CD4-positive, alpha-beta T cell treated with Interleukin-6 for 4 hours (primary cell): ENCODE data around the gene FOLR3.
"Not testable (repeated sequence)": the region's sequence is repeated elsewhere in the genome, so short reads cannot be mapped to it uniquely, and the experiment has no call there.

Experiments used
- DNase-seq: peaks from one replicate; pipeline ENCODE4 v3.0.0-alpha.2; 2020; ENCODE audit warnings: mixed read lengths

Gene FOLR3

DNA sequence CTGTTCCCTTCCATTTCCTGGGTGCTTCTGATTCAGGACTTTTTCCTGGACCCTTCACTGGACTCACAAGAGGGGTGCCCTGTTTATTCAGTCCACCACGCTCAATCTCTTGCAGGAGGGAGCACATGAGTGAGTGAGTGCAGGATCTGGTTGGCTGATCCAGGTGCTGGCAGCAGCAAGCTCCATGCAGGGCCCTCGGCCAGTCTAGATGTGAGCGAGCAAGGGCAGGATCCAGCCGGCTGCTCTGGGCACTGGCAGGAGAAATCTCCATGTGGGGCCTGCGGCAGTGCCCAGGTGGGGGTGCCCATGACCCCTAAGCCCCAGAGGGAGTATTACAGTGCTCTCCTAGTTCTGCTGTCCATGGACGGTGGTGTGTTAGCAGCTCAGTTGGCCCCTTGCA lies 11.5 kb upstream of the FOLR3 start:
- DNase-seq: no peak

GRCh38 chr11:72125956-72126355 lies 9.6 kb upstream of the FOLR3 start:
- no peak for DNase-seq

DNA sequence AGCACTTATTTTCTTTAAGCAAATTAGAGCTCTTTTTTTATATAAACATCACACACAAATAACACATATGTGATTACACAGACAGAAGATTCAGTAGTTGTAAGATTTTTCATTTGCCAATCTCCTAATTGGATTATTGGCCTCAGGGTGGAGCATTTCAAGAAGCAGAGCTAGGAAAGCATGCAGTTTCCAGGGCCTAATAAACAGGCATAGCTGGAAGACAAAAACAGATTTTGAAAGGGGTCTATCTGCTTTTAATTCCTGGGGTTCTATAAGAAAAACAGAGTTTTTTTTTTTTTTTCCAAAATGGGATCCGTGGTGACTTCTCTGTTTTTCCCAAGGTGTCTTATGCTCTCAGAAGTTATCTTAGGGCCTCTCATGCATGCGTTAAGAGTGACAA lies 7.6 kb upstream of the FOLR3 start:
- no peak for DNase-seq

- DNase-seq: no peak
These were observed 6.1 kb upstream of the FOLR3 start for GRCh38 chr11:72129381-72129780.

DNA sequence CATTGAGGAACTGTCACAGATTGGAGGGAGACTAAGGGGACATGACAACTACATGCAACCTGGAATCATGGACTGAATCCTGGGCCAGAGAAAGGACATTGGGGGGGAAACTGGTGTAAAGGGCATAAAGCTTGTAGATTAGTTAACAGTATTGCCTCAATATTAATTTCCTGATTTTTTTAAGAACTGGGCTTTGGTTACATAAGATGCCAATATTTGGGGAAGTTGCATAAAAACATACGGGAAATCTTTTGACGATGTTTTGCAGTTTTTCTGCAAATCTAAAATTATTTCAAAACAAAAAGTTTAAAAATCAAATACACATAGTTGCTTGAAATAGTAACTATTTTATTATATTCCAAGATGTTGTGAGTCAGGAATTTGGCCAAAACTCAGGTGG lies 2.9 kb upstream of the FOLR3 start:
- no peak for DNase-seq

DNA sequence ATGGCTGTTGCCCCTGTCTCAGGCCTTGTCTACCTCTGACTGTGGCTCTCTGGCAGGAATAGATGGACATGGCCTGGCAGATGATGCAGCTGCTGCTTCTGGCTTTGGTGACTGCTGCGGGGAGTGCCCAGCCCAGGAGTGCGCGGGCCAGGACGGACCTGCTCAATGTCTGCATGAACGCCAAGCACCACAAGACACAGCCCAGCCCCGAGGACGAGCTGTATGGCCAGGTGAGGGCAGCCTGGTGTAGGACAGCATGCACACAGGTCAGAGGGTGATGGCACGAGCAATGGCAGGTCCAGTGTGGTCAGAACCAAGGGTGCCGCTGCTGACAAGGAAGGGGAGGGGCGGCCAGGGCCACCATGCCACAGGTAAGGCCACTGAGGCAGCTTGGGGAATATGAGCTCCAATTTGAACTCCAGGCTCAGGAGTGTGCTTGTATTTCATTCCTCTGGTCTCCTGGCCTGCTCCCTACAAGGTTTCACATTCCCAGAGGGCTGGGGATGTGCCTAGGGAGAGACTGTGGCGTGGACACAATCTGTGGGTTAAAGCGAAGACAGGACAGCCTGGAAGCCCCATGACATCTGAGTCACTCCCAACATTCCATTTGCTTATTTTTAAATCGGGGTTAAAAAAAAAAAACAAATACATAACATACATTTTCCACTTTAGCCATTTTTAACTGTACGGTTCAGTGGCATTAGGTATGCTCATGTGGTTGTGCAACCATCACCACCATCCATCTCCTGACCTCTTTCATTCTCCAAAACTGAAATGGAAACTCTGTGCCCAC lies 562 bp downstream of the FOLR3 start:
- DNase-seq: no peak

DNA sequence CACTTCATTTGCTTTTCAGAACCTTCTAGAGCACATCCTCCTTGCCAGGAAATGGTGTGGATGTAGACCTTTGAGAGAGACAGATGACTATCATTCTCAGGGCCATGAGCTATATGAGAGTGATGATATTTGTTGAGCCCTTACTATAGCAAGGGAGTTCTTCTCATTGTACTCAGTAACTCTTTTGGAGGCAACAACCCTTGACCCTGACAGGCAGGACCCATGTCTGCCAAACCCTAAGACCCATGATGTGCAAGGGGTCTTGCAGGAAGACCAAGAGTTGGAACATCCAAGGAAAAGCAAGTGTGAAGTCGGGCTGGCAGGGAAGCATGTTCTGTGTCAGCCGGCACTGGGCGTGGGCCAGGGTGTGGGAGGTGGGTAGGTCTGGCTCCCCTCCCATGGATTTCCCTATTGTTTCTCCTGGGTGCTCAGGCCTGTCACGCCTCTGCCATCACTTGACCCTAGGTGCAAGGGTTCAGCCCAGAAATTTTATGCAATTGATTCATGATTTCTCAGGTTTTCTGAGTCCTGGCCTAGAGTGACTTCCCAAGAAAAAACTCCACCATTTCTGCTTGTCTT lies 1.2 kb downstream of the FOLR3 start:
- DNase-seq: no peak

GRCh38 chr11:72138821-72139390 lies 3.4 kb downstream of the FOLR3 start:
- DNase-seq: no peak

DNA sequence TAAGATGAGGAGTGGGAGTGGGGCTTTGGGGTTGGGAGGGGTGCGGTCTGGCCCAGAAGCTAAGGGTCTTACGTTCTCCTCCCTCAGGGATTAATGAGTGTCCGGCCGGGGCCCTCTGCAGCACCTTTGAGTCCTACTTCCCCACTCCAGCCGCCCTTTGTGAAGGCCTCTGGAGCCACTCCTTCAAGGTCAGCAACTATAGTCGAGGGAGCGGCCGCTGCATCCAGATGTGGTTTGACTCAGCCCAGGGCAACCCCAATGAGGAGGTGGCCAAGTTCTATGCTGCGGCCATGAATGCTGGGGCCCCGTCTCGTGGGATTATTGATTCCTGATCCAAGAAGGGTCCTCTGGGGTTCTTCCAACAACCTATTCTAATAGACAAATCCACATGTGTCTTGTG lies 4.0 kb downstream of the FOLR3 start:
- DNase-seq: no peak

- DNase-seq: no peak
These were observed 5.1 kb downstream of the FOLR3 start for GRCh38 chr11:72140661-72141060.

GRCh38 chr11:72141066-72141465 lies 5.5 kb downstream of the FOLR3 start:
- peak; percentile 5 for DNase-seq

DNA sequence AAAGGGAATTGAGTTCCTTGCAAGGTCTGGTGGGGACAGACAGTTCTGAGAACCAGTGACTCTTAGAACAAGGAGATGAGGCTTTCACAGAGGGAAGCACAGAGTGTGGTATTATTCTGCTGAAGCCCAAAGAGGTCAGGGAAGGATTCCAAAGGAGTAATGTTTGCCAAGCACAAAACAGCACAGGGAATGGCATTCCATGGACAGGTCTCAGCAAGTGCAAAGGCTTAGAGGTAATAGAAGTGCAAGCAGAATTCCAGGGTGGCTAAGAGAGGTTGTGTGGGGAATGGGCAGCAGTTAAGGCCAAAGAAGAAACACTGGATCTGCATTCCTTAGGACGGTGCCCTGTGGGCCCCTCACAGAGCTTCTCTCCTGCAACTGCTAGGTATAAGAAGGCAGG lies 6.6 kb downstream of the FOLR3 start:
- not testable (repeated sequence) for DNase-seq

DNA sequence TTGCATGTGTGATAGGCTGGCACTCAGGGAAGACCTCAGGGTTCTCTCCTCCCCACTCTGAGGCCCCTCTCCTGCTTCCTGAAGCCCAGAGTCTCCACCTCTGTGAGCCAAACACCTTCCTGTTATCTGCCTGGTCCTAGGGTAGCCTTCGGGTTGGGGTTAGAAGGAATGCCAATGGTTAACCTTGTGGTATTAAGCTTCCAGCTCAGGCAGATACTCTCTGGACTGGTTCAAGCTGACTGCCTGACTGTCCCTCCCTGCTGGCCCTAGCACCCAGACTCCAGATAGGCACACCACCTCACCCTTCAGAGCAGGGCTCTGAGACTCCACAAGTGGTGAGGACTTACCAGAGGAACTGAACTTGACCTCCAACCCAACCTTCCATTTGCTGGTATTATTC lies 7.0 kb downstream of the FOLR3 start:
- DNase-seq: not testable (repeated sequence)

- no peak for DNase-seq
These were observed 9.5 kb downstream of the FOLR3 start for GRCh38 chr11:72144807-72145565.

GRCh38 chr11:72146625-72147024 lies 11.1 kb downstream of the FOLR3 start:
- DNase-seq: no peak

DNA sequence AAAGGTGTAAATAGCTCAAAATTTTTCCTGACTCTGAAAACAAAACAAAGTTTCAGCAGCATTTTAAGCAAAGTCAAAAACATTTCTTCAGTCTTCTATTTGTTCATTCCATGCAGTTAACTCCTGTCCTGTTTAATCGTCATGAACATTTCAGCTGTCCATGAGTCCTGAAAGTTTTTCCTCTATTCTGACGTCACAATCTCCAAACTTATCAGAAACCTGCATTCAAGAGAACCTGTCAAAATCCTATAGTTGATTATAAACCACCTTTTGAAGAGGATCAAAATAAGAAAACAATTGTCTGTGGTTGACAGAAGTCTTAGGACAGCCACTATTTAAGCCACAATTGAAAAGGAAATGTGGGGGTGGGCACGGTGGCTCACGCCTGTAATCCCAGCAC lies 15.4 kb downstream of the FOLR3 start:
- no peak for DNase-seq

DNA sequence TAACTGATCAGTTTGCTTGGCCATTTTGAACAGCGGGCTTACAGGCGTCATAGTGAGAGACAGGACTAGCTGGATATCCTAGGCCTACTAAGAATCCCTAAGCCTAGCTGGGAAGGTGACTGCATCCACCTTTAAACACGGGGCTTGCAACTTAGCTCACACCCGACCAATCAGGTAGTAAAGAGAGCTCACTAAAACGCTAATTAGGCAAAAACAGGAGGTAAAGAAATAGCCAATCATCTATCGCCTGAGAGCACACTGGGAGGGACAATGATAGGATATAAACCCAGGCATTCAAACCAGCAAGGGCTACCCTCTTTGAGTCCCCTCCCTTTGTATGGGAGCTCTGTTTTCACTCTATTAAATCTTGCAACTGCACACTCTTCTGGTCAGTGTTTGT lies 18.3 kb downstream of the FOLR3 start:
- not testable (repeated sequence) for DNase-seq

DNA sequence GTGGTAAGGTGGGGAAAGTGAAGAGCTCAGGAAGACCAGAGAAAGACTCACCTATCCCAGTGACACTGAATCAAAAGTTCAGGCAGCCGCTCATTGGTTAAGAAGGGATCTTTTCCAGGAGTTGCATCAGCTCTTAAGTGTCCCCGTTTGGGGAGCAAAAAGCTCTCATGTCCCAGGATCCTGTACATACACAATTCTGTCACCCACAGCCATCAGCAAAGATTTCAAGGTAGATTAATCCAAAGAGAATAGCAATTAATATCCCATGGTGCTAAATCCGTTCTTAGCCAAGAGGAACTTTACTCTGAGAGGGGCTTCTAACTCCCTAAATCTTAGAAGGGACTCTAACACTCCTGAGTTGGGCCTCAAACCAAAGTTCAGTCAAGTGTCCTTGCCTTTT lies 19.3 kb downstream of the FOLR3 start:
- DNase-seq: no peak

DNA sequence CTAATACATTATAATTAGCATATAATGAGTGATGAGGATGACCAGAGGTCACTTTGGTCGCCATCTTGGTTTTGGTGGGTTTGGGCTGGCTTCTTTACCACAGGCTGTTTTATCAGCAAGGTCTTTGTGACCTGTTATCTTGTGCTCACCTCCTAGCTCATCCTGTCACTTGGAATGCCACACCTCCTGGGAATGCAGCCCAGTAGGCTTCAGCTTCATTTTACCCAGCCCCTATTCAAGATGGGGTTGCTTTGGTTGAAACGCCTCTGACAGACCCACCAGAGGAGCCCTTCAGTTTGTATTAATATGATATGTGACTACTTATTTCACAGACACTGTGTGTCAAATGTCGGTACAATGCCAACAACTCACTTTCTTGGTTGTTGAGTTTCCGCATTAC lies 20.2 kb downstream of the FOLR3 start:
- no peak for DNase-seq

DNA sequence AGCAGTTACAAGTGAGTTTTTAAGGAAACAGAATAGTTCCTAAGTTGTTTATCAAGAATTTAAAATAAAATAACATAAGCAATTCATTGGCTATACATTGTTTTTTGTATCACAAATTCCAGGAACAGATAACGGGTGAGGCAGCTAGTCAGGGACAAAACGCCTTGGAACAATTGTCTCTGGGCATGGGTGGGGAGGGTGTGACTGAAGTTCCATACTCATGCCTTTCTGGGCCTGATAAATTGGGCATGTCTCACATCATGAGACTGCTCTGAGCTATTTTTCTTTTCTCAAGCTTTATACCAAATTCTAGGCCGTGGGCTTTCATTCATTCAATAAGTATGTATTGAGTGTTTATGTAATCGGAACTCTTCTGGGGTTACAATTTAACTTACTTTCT lies 21.6 kb downstream of the FOLR3 start:
- DNase-seq: no peak

DNA sequence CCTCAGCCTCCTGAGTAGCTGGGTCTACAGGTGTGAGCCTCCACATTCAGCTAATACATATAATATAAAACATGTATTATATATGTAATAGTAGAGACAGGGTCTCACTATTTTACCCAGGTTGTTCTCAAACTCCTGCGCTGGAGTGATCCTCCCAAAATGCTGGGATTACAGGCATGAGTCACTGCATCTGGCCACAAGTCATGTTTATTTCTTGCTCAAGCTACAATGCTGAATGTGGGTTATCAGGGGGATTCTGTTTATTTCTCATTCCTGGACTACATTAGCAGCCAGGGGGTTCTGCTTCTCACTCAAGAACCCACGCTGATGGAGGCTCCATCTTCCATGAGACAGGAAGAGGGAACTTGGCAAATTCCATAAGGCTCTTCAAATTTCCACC lies 24.8 kb downstream of the FOLR3 start:
- DNase-seq: no peak

- DNase-seq: no peak
These were observed 27.5 kb downstream of the FOLR3 start for GRCh38 chr11:72162891-72163492.

GRCh38 chr11:72164187-72164586 lies 28.7 kb downstream of the FOLR3 start:
- DNase-seq: not testable (repeated sequence)
